WTC11 (cell line): ENCODE measurements around the gene BLM. TPM values are rescaled to one million over a fixed set of nuclear protein-coding genes. Genes with fewer than 3 reads are reported as not detected.

Experiments
- ATAC-seq: fragments of 200-7000 bp; cut with Tn5 transposase; 2 replicates; pipeline ENCODE4 v1.10.0; 2021; ENCODE audit warnings: mild to moderate bottlenecking, moderate library complexity
- CTCF ChIA-PET: fragments of 300-600 bp; sonication (Branson Sonifier 250); formaldehyde crosslinking; loops from one replicate; lab custom pipeline; 2021; ENCODE audit warnings: antibody characterized with exemption; lab: Charles Lee
- POLR2A ChIA-PET: fragments of 350-600 bp; sonication (Branson Sonifier 250); formaldehyde crosslinking; loops from one replicate; lab custom pipeline; 2021; ENCODE audit warnings: antibody characterized with exemption; lab: Charles Lee
- DNase-seq: peaks from one replicate; pipeline ENCODE4 v3.0.0; 2021; ENCODE audit warnings: low spot score
- H3K27ac Mint-ChIP-seq: 2 replicates; pipeline ENCODE4 v1.8.0; 2021; ENCODE audit warnings: mixed read lengths
- H3K27me3 Mint-ChIP-seq: 2 replicates; pipeline ENCODE4 v1.8.0; 2021; ENCODE audit warnings: low read depth, mild to moderate bottlenecking, moderate library complexity, mixed read lengths
- H3K36me3 Mint-ChIP-seq: 2 replicates; pipeline ENCODE4 v1.8.0; 2021; ENCODE audit warnings: mixed read lengths
- H3K4me1 Mint-ChIP-seq: 2 replicates; pipeline ENCODE4 v1.8.0; 2022; ENCODE audit warnings: mixed read lengths
- H3K4me3 Mint-ChIP-seq: 2 replicates; pipeline ENCODE4 v1.8.0; 2021; ENCODE audit warnings: mild to moderate bottlenecking, moderate library complexity, mixed read lengths
- H3K9me3 Mint-ChIP-seq: 2 replicates; pipeline ENCODE4 v1.8.0; 2021; ENCODE audit warnings: mixed read lengths
- AR ChIP-seq: fragments of 250-450 bp; sonication (Bioruptor Pico); IDR thresholded peaks from 2 replicates; pipeline ENCODE4 v1.9.0; 2021; ENCODE audit warnings: mild to moderate bottlenecking
- ATF1 ChIP-seq: sonication (generic); formaldehyde crosslinking; IDR thresholded peaks from 2 replicates; pipeline ENCODE4 v1.8.1; 2023; ENCODE audit warnings: mild to moderate bottlenecking, moderate library complexity, missing genetic modification reagents
- EMX1 ChIP-seq: fragments of 250-450 bp; sonication (Bioruptor Pico); IDR thresholded peaks from 2 replicates; pipeline ENCODE4 v1.8.0; 2021; ENCODE audit warnings: mild to moderate bottlenecking
- ETV6 ChIP-seq: sonication (generic); formaldehyde crosslinking; IDR thresholded peaks from 2 replicates; pipeline ENCODE4 v1.8.1; 2022; ENCODE audit warnings: mild to moderate bottlenecking, missing genetic modification reagents
- FOXP1 ChIP-seq: sonication (generic); formaldehyde crosslinking; IDR thresholded peaks from 2 replicates; pipeline ENCODE4 v1.8.0; 2022; ENCODE audit warnings: missing genetic modification reagents, mild to moderate bottlenecking, moderate library complexity, borderline replicate concordance
- IRF1 ChIP-seq: sonication (generic); formaldehyde crosslinking; IDR thresholded peaks from 2 replicates; pipeline ENCODE4 v1.8.0; 2023; ENCODE audit warnings: missing genetic modification reagents
- JAZF1 ChIP-seq: fragments of 250-450 bp; sonication (Bioruptor Pico); IDR thresholded peaks from 2 replicates; pipeline ENCODE4 v1.9.0; 2021; ENCODE audit warnings: moderate library complexity, mild to moderate bottlenecking, inconsistent platforms
- MLX ChIP-seq: sonication (generic); formaldehyde crosslinking; IDR thresholded peaks from 2 replicates; pipeline ENCODE4 v1.8.1; 2023; ENCODE audit warnings: mild to moderate bottlenecking, missing genetic modification reagents, moderate library complexity
- RELA ChIP-seq: sonication (generic); formaldehyde crosslinking; IDR thresholded peaks from 2 replicates; pipeline ENCODE4 v1.8.1; 2022; ENCODE audit warnings: missing genetic modification reagents, mild to moderate bottlenecking, borderline replicate concordance
- TEAD1 ChIP-seq: sonication (generic); formaldehyde crosslinking; IDR thresholded peaks from 2 replicates; pipeline ENCODE4 v1.8.0; 2022; ENCODE audit warnings: mild to moderate bottlenecking, missing genetic modification reagents
- ZNF423 ChIP-seq: fragments of 250-450 bp; sonication (Bioruptor Pico); IDR thresholded peaks from 2 replicates; pipeline ENCODE4 v2.1.2; 2022; ENCODE audit warnings: mild to moderate bottlenecking, moderate library complexity
- ZNF512 ChIP-seq: sonication (generic); formaldehyde crosslinking; IDR thresholded peaks from 2 replicates; pipeline ENCODE4 v1.8.1; 2022; ENCODE audit warnings: missing genetic modification reagents, borderline replicate concordance
- ZNF532 ChIP-seq: fragments of 250-450 bp; sonication (Bioruptor Pico); IDR thresholded peaks from 2 replicates; pipeline ENCODE4 v1.9.0; 2021; ENCODE audit warnings: mild to moderate bottlenecking, borderline replicate concordance
- total RNA-seq: library from RNA; stranded (reverse); gene quantifications from 3 replicates; pipeline ENCODE4 v1.2.3, GENCODE V29; 2021
- TF ChIP-seq, protein P1 (sequence below): sonication (generic); formaldehyde crosslinking; IDR thresholded peaks from 2 replicates; pipeline ENCODE4 v1.8.0; 2023; ENCODE audit warnings: mild to moderate bottlenecking, missing genetic modification reagents
- TF ChIP-seq, protein P2 (sequence below): sonication (generic); formaldehyde crosslinking; IDR thresholded peaks from 2 replicates; pipeline ENCODE4 v1.8.1; 2022; ENCODE audit warnings: mild to moderate bottlenecking, moderate library complexity, missing genetic modification reagents
- TF ChIP-seq, protein P3 (sequence below): fragments of 200-600 bp; IDR thresholded peaks from 2 replicates; pipeline ENCODE4 v1.8.0; 2022; ENCODE audit warnings: antibody characterized with exemption
- TF ChIP-seq, protein P4 (sequence below): sonication (generic); formaldehyde crosslinking; IDR thresholded peaks from 2 replicates; pipeline ENCODE4 v1.8.0; 2022; ENCODE audit warnings: mild to moderate bottlenecking, missing genetic modification reagents

Gene BLM
- total RNA-seq, 1 experiment from 2014 or later = 40.5 TPM

DNA sequence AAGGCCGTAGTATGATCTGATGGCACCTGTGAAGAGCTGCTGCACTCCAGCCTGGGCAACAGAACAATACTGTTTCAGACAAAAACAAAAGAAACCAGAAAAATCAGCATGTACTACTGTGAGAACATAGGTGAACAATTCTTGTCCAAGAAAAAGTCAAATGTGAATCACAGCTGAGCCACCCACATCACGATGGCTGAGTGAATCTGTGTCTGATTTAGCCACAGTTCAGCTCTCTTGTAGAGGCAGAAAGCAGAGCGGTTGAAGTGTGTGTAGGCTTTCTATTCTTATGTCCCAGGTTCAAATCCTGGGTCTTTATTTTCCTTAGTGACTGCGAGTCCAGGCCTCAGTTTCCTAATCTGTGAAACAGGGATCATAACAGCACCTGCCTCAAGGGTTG, 146.8 kb downstream of the BLM start:
- H3K36me3 Mint-ChIP-seq = no peaks in the 10 kb centered on the region
- DNase-seq (no peak), ATAC-seq (no peak)
- H3K27ac Mint-ChIP-seq = 0 out of 2 replicates have a peak overlapping the region, but pooled peaks have one; percentile 26
- CTCF ChIA-PET = interaction anchor here (0.9 to 1.4 kb wide), 5 partner anchors 20 to 216 kb away, joined by 3 to 6 read pairs (median 3); partner anchors contain the start of genes FES and HDDC3
- POLR2A ChIA-PET = no interaction called here
- H3K4me3 Mint-ChIP-seq = no peak overlapping the region
- no peaks in the 10 kb centered on the region for H3K9me3 Mint-ChIP-seq
- H3K27me3 Mint-ChIP-seq = no peaks in the 10 kb centered on the region; the same call in 1 of the 2 replicates
- peaks cover 27% of the 10 kb centered on the region for H3K4me1 Mint-ChIP-seq
- no peak for TF ChIP-seq ZNF532
- TF ChIP-seq IRF1 (CRISPR knock-in tag) = no peak
- TF ChIP-seq, protein P1, sequence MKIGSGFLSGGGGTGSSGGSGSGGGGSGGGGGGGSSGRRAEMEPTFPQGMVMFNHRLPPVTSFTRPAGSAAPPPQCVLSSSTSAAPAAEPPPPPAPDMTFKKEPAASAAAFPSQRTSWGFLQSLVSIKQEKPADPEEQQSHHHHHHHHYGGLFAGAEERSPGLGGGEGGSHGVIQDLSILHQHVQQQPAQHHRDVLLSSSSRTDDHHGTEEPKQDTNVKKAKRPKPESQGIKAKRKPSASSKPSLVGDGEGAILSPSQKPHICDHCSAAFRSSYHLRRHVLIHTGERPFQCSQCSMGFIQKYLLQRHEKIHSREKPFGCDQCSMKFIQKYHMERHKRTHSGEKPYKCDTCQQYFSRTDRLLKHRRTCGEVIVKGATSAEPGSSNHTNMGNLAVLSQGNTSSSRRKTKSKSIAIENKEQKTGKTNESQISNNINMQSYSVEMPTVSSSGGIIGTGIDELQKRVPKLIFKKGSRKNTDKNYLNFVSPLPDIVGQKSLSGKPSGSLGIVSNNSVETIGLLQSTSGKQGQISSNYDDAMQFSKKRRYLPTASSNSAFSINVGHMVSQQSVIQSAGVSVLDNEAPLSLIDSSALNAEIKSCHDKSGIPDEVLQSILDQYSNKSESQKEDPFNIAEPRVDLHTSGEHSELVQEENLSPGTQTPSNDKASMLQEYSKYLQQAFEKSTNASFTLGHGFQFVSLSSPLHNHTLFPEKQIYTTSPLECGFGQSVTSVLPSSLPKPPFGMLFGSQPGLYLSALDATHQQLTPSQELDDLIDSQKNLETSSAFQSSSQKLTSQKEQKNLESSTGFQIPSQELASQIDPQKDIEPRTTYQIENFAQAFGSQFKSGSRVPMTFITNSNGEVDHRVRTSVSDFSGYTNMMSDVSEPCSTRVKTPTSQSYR (CRISPR knock-in tag) = no peak
- TF ChIP-seq MLX (CRISPR knock-in tag) = no peak
- TF ChIP-seq, protein P2, sequence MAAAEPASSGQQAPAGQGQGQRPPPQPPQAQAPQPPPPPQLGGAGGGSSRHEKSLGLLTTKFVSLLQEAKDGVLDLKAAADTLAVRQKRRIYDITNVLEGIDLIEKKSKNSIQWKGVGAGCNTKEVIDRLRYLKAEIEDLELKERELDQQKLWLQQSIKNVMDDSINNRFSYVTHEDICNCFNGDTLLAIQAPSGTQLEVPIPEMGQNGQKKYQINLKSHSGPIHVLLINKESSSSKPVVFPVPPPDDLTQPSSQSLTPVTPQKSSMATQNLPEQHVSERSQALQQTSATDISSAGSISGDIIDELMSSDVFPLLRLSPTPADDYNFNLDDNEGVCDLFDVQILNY (CRISPR knock-in tag) = no peak
- TF ChIP-seq ZNF423 (CRISPR knock-in tag) = no peak
- TF ChIP-seq ETV6 (CRISPR knock-in tag) = no peak
- TF ChIP-seq EMX1 (CRISPR knock-in tag) = no peak
- TF ChIP-seq TEAD1 (CRISPR knock-in tag) = no peak

GRCh38 chr15:90864507-90864906, 147.4 kb downstream of the BLM start:
- ChIA-PET CTCF (interaction anchor here (0.9 to 1.4 kb wide), 5 partner anchors 20 to 217 kb away, joined by 3 to 6 read pairs (median 3); partner anchors contain the start of genes FES and HDDC3), POLR2A (no interaction called here)
- Mint-ChIP-seq H3K4me3 (no peak overlapping the region), H3K27me3 (no peaks in the 10 kb centered on the region; the same call in 1 of the 2 replicates), H3K36me3 (no peaks in the 10 kb centered on the region), H3K27ac (no peak overlapping the region), H3K4me1 (peaks cover 27% of the 10 kb centered on the region), H3K9me3 (no peaks in the 10 kb centered on the region)
- ATAC-seq = peak; percentile 49
- DNase-seq = no peak
- TF ChIP-seq JAZF1 (CRISPR knock-in tag) = no peak
- TF ChIP-seq ZNF512 (CRISPR knock-in tag) = no peak
- TF ChIP-seq RELA = no peak
- TF ChIP-seq, protein P3, sequence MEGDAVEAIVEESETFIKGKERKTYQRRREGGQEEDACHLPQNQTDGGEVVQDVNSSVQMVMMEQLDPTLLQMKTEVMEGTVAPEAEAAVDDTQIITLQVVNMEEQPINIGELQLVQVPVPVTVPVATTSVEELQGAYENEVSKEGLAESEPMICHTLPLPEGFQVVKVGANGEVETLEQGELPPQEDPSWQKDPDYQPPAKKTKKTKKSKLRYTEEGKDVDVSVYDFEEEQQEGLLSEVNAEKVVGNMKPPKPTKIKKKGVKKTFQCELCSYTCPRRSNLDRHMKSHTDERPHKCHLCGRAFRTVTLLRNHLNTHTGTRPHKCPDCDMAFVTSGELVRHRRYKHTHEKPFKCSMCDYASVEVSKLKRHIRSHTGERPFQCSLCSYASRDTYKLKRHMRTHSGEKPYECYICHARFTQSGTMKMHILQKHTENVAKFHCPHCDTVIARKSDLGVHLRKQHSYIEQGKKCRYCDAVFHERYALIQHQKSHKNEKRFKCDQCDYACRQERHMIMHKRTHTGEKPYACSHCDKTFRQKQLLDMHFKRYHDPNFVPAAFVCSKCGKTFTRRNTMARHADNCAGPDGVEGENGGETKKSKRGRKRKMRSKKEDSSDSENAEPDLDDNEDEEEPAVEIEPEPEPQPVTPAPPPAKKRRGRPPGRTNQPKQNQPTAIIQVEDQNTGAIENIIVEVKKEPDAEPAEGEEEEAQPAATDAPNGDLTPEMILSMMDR = no peak
- no peak for TF ChIP-seq AR (CRISPR knock-in tag)
- TF ChIP-seq, protein P4, sequence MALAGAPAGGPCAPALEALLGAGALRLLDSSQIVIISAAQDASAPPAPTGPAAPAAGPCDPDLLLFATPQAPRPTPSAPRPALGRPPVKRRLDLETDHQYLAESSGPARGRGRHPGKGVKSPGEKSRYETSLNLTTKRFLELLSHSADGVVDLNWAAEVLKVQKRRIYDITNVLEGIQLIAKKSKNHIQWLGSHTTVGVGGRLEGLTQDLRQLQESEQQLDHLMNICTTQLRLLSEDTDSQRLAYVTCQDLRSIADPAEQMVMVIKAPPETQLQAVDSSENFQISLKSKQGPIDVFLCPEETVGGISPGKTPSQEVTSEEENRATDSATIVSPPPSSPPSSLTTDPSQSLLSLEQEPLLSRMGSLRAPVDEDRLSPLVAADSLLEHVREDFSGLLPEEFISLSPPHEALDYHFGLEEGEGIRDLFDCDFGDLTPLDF (CRISPR knock-in tag) = no peak
- no peak for TF ChIP-seq ATF1 (CRISPR knock-in tag)
- TF ChIP-seq FOXP1 (CRISPR knock-in tag) = no peak
